Right renal cortex interstitium (tissue), 3 donors: ENCODE measurements around the gene TUBD1. TPM values are rescaled to one million over a fixed set of nuclear protein-coding genes. Genes with fewer than 3 reads are reported as not detected.

Experiments used
- DNase-seq, 3 donors: peaks; one replicate each; pipeline ENCODE4 v3.0.0-alpha.2; 2013; ENCODE audit warnings: low read depth in 3 of 3, low spot score in 2 of 3
- polyA plus RNA-seq, 3 donors: library from polyadenylated mRNA; unstranded; fragments of 120-200 nt; gene quantifications; one replicate each; pipeline ENCODE4 v1.2.1, GENCODE V29; 2013; ENCODE audit not compliant: insufficient read length in 3 of 3

Gene TUBD1
- polyA plus RNA-seq, 3 donors: 22.6 to 23.3 (median 23.2) TPM

DNA sequence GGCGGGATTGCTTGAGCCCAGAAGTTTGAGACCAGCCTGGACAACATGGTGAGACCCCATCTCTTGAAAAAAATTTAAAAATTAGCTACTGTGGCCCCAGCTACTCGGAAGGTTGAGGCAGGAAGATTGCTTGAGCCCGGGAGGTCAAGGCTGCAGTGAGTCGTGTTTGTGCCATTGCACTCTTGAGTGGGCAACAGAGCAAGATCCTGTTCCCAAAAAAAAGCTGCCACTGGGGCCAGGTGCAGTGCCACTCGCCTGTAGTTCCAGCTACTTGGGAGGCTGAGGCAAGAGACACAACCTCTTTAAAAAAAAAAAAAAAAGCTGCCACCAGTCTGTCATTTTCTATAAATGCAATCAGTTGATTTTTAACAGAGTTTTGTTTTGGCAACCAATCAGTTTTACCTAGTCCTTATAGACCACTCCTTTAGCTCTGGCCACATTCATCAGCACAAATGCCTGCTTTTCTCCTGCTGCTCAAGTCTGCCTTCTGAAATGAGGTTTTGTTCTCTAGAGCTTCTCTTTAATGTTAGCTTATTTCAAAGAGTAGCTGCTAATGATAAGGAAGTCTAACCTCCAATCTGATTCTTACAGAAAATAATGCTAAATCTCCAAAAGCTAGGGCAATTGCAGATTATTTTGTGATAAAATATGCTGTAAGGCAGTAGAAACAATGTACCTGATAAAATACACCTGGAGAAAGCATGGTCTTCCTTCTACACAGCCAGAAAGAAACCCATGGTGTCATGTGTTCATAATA is 64.8 kb downstream of the TUBD1 start:
- DNase-seq: no peak

DNA sequence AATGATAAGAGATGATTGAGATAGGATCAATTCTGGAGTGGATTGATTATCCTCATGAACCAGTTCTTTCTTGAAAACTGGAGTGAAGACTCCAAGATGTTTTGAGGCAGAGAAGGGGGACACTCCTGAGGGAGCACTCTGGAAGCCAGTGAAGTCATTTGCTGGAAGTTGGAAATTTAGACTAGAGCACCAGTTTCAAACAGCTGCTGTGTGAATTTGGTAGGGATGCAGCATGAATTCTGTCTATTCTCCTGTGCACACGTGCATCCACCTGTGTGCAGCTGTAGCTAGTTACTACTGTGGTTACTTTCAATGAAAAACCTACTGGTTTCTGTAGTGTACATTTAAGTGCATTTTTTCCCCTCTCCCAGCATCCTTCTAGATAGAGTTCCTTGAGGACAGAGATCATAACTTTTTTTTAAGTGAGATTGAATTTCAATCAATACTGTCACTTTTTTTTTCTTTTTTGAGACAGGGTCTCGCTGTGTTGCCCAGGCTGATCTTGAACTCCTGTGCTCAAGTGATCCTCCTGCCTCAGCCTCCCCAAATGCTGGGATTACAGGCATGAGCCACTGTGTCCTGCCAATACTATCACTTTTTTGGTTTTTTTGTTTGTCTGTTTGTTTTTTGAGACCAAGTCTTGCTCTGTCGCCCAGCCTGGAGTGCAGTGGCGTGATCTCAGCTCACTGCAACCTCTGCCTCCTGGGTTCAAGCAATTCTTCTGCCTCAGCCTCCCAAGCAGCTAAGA is 65.9 kb downstream of the TUBD1 start:
- no peak for DNase-seq

DNA sequence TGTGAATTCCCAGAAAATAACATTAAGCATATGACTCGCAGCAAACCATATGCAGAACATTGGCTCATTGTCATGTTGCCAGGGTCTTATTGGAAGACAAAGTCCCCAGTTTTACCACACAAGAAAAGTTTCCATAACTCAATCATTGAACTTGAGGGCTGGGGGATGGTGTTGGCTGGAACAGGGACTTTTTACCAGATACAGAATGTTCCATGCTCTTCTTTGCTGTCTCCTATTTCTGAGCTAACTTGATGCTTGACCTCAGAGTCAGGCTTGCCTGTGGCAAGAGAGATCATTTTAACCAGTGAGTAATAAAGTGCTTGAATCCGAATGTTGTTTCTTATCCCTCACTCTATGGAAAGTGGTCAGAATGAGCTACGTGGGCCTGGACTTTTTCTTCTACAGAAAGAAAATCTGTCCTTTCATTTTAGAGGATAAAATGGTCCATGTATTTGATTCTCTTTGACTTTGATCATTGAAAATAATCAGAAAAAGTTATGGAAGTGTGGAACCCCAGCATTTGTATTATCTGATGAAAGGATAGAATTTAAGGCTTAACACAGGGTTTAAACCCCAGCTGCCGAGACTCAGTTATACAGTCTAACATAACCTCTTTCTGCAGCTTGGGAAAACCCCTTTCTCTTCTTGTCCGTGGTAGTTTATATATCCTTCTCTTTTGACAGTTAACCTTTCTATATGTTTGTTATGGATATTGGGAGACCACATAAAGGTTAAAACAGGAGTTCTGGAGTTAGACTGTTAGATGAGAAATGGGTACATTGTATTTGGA is 67.0 kb downstream of the TUBD1 start:
- no peak for DNase-seq

DNA sequence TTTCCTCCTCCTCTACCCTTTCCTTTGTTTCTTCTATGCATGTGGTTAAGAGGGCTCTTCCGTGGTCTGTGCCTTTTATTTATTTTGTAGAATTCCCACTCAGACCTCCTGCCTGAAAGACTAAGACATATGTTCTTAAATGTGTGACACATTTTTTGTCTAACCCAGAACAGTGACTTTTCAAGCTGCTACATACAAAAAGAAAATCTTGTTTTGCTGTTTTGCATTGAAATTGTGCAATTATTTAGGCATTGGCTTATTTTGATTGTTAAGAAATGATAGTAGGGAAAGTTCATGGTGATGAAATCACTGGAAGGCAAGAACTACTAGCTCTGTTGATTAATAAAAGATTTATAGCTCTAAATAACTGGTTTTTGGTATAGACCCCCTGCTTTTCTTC is 76.8 kb downstream of the TUBD1 start:
- no peak for DNase-seq

DNA sequence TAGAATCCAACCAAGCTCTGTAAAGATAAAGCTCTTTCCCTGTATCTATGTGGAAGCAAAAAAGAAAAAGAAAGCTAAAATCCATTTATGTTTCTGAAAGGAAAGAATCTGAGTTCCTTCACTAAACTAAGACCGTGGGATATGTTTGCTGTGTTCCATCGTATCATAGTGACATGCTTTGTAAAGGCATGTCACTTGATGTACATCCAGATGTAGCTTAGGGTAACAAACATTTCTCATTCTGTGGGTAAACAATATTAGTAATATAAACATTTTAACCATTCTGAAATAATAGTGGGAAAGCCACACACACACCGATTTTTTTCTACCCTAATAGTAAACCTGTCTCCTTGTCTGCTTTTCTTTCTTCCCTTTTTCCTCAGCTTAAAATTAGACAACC is 78.1 kb downstream of the TUBD1 start:
- DNase-seq: no peak

DNA sequence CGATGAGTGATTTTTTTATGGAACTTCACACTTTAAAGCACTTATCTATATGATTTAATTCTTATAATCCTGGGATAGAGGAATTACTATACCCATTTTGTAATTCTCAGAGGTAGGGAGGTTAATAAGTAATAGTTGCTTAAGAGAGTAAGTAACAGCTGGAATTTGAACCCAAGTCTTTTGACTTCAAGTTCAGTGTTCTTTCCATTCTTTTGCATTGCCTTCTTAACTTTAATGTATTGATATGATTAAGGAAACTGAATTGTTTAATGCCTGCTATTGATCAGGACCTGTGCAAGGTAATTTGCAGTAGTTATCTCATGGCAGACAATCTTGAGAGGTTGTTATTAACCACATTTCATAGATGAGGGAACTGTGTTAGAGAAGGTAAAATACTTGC is 78.5 kb downstream of the TUBD1 start:
- no peak for DNase-seq

DNA sequence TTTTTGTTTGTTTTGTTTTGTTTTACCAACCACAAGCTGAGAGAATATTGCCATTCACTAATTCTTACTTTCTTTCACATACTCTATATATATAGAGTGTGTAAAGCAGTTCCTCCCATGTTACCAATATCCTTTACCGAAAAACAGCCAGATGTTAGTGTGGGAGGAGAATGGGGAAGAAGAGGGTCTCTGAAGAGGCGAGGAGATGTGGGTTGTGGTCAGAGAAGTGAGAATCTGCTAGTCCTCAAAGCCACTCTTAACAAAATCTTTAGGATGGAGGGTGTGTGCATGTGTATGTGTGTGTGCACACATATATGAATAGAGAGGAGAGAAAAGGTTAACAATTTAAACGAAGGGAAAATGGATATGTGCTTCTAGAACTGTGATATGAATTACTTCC is 80.6 kb downstream of the TUBD1 start:
- DNase-seq: no peak

DNA sequence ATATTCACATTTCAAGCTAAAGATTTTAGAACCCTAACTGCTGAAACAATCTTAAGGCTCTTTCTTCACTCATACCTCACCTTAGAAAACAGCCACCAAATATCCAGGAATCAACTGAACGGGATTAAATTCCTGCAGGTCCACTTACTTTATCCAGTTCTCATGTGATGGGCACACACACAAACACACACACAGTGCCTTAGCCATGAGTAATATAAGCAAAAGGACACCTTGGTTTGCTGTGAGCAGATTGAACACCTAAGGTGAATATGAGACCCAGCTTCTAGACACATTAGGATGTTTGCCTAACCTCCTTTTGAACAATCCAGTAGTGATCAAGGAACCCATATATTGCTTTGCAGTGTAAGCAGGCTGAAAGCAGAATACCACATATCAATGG is 81.5 kb downstream of the TUBD1 start:
- DNase-seq: no peak

DNA sequence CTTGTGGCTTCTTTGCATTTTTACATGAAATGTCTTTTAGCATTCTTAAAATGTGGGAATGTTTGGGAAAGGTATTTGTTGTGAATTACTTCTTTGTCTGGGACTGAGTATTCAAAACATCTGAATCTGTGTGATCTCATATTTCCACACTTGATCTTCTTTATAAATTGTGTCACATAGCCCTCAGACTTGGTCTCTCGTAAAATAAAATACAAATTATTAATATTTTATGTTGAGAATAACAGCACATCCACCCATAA is 81.9 kb downstream of the TUBD1 start:
- no peak for DNase-seq

Other genes with a start within 250 kb of the TUBD1 start
- gene PTRH2, start 185.5 kb downstream of the TUBD1 start, polyA plus RNA-seq: 10 to 100 TPM; 26.6 to 30.9 (median 29.8) TPM
- 100 to 1,000 TPM; 112 to 132 (median 123) TPM for gene VMP1, start 185.3 kb downstream of the TUBD1 start, polyA plus RNA-seq
- gene RPS6KB1, start 178 bp upstream of the TUBD1 start, polyA plus RNA-seq: 10 to 100 TPM; 37.7 to 40.2 (median 40.2) TPM
- 10 to 100 TPM; 21.5 to 27.3 (median 22.9) TPM for gene RNFT1, start 71.8 kb upstream of the TUBD1 start, polyA plus RNA-seq
- 10 to 100 TPM; 21.7 to 23.8 (median 22.9) TPM for gene HEATR6, start 186.0 kb upstream of the TUBD1 start, polyA plus RNA-seq